ENCODE data around the gene CSRP1.

The CSRP1 gene

DNA sequence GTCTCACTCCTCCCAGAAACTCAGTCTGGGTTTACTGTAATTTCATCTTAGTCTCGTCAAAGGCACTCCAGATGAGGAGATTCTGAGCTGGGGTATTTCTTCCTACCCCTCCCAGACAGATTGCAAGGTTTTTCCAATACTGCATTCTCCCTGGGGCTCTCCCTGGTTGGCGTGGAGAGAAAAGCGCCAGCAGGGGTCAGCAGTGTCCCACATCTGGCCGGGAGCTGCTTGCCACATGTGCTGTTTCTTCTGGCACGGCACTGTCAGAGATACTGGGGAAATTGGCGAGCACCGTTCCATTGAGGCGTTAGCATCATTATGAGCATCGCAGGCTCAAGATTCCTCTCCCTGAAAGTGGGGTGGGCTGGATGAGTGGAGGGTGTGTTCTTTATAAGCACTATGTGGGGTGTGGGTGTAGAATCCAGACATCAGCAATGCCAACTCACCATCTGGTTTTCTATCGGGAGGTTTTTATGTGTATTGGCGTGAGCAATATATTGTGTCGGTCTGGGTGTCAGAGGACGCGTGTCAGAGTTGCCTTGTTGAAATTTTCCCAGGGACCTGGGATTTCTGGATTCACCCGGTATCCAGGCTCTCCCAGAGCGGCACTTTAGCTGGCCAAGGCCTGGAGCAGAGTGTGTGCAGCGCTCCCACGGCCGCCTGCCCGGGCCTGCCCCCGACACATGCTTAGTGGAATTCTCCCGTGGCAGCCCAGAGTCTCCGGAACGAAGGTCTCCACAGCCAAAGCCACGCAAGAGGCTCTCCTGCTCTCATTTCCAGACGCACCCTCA is 24.0 kb upstream of the CSRP1 start:
- Histone ChIP-seq H3K27ac (replicated peaks) (no peak overlapping the region), H3K27me3 (ENCODE audit: insufficient read depth, poor library complexity, severe bottlenecking) (no peaks in the 10 kb centered on the region), H3K4me3 (replicated peaks; ENCODE audit: insufficient read depth, low read length) (no peak overlapping the region)
- peak in 1 of 2 experiments; percentile 61 for DNase-seq (ENCODE audit: low read depth in 1 of 2, low spot score in 1 of 2)
- TF ChIP-seq SPI1 (IDR thresholded peaks at IDR 0.05; ENCODE audit: borderline replicate concordance, low read depth): no peak
- peak; percentile 73 for TF ChIP-seq CTCF (IDR thresholded peaks at IDR 0.05; ENCODE audit: insufficient read depth, low read length)

- Histone ChIP-seq H3K4me3 (replicated peaks; ENCODE audit: insufficient read depth, low read length) (no peak overlapping the region), H3K27me3 (ENCODE audit: insufficient read depth, poor library complexity, severe bottlenecking) (no peaks in the 10 kb centered on the region), H3K27ac (replicated peaks) (no peak overlapping the region)
- TF ChIP-seq SPI1 (IDR thresholded peaks at IDR 0.05; ENCODE audit: borderline replicate concordance, low read depth) (no peak), REST (IDR thresholded peaks at IDR 0.05; ENCODE audit: insufficient replicate concordance, low read depth) (no peak), POLR2AphosphoS5 (IDR thresholded peaks at IDR 0.05; ENCODE audit: low read depth) (no peak), CTCF (IDR thresholded peaks at IDR 0.05; ENCODE audit: insufficient read depth, low read length) (no peak), GABPA (IDR thresholded peaks at IDR 0.05; ENCODE audit: low read depth) (no peak)
- no peak for DNase-seq (ENCODE audit: low read depth in 1 of 2, low spot score in 1 of 2)
These were observed 21.8 kb upstream of the CSRP1 start for GRCh38 chr1:201528631-201529252.

DNA sequence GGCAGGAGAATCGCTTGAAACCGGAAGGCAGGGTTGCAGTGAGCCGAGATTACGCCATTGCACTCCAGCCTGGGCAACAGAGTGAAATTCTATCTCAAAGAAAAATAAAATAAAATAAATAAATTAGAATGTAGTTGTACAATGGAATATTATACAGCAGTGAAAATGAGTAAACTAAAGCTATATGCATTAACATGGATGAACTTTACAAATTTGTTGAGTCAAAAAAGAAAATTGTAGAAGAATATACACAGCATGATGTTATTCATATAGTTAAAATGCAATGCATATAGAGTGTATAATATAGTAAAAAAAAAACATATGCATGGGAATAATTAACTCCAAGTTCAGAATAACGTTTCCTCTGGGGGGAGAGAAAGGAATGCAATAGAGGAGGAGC is 21.0 kb upstream of the CSRP1 start:
- TF ChIP-seq CTCF (IDR thresholded peaks at IDR 0.05; ENCODE audit: insufficient read depth, low read length): no peak
- no peak for TF ChIP-seq REST (IDR thresholded peaks at IDR 0.05; ENCODE audit: insufficient replicate concordance, low read depth)
- no peak for TF ChIP-seq POLR2AphosphoS5 (IDR thresholded peaks at IDR 0.05; ENCODE audit: low read depth)
- TF ChIP-seq GABPA (IDR thresholded peaks at IDR 0.05; ENCODE audit: low read depth): no peak
- TF ChIP-seq SPI1 (IDR thresholded peaks at IDR 0.05; ENCODE audit: borderline replicate concordance, low read depth): no peak
- H3K4me3 ChIP-seq (replicated peaks; ENCODE audit: insufficient read depth, low read length): no peak overlapping the region
- no peaks in the 10 kb centered on the region for H3K27me3 ChIP-seq (ENCODE audit: insufficient read depth, poor library complexity, severe bottlenecking)
- no peak overlapping the region for H3K27ac ChIP-seq (replicated peaks)
- no peak for DNase-seq (ENCODE audit: low read depth in 1 of 2, low spot score in 1 of 2)

Measured in HL-60 (cell line).